ENCODE data around the gene EIF2S3B.
"Not testable (repeated sequence)": the region's sequence is repeated elsewhere in the genome, so short reads cannot be mapped to it uniquely, and the experiment has no call there.

DNA sequence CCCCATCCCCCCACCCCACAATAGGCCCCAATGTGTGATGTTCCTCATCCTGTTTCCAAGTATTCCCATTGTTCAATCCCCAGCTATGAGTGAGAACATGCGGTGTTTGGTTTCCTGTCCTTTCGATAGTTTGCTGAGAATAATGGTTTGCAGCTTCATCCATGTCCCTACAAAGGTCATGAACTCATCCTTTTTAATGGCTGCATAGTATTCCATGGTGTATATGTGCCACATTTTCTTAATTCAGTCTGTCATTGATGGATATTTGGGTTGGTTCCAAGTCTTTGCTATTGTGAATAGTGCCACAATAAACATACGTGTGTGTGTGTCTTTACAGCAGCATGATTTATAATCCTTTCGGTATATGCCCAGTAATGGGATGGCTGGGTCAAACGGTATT is 32.9 kb upstream of the EIF2S3B start:
- TF ChIP-seq, protein P1, sequence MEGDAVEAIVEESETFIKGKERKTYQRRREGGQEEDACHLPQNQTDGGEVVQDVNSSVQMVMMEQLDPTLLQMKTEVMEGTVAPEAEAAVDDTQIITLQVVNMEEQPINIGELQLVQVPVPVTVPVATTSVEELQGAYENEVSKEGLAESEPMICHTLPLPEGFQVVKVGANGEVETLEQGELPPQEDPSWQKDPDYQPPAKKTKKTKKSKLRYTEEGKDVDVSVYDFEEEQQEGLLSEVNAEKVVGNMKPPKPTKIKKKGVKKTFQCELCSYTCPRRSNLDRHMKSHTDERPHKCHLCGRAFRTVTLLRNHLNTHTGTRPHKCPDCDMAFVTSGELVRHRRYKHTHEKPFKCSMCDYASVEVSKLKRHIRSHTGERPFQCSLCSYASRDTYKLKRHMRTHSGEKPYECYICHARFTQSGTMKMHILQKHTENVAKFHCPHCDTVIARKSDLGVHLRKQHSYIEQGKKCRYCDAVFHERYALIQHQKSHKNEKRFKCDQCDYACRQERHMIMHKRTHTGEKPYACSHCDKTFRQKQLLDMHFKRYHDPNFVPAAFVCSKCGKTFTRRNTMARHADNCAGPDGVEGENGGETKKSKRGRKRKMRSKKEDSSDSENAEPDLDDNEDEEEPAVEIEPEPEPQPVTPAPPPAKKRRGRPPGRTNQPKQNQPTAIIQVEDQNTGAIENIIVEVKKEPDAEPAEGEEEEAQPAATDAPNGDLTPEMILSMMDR (IDR thresholded peaks at IDR 0.05; ENCODE audit: borderline replicate concordance, extremely low read depth, low read length, poor library complexity, severe bottlenecking) = not testable (repeated sequence)
- TF ChIP-seq EZH2 (IDR thresholded peaks at IDR 0.05; ENCODE audit: borderline replicate concordance, low read depth, low read length, severe bottlenecking) = not testable (repeated sequence)

Measured in DND-41 (cell line).